ENCODE results near the gene BEST2. TPM values are rescaled to one million over a fixed set of nuclear protein-coding genes. Genes with fewer than 3 reads are reported as not detected.
A peak's percentile ranks its signal among the peaks of the same experiment; 100 is the strongest.

The BEST2 gene
- total RNA-seq, 1 experiment from 2014 or later, result 1.5 TPM

GRCh38 chr19:12801466-12802266 is 50.1 kb downstream of the BEST2 start, which contains the start of the genes PRDX2 and THSD8:
TSS of gene PRDX2 (minus strand) at chr19:12801800. CDS start at chr19:12801261, 539 bp downstream.
TSS of gene THSD8 (plus strand) at chr19:12802069. CDS start at chr19:12802072, 3 bp downstream.
- H3K36me3 ChIP-seq (replicated peaks; ENCODE audit: control insufficient read depth, insufficient read depth, low read length), result peaks cover 14% of the 10 kb centered on the region
- DNase-seq, result peak; percentile 97
- H3K4me3 ChIP-seq (ENCODE audit: insufficient read depth, low read depth, low read length), result peak within 1 kb of the TSS; percentile 97
- H3K27me3 ChIP-seq (ENCODE audit: control insufficient read depth, insufficient read depth, low read length), result peaks cover 9% of the 10 kb centered on the region

DNA sequence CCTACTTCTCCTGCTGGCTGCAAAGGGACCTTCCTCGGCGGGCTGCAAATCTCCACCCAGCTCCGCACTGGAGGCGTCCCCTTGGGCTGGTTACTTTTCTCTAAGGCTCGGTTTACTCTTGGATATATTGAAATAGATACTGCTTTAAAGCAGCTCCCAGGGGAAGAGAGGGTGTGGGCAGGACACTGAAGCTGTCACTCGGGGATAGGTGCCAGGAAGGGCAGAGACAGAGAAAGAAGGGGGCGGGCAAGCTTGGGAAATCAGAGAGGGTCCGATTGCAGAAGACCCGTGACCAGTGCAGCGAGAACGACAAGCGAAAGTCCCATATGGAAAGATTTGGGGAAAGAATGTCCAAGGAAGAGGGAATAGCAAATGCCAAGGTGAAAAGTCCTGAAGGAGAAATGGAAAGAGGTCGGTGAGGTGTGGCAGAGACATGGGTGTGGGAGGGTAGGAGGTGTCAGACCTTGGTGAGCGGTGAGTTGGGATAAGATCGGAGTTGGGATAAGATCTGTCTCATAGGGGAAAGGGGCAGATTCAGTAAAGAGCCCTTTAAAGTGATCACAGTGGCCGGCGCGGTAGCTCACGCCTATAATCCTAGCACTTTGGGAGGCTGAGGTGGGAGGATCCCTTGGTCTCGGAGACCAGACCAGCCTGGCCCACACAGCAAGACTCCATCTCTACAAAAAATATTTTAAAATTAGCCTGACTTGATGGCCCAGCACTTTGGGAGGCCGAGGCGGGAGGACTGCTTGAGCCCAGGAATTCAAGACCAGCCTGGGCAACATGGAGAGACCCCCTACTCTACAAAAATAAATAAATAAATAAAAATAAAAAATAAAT is 50.9 kb downstream of the BEST2 start:
- H3K4me3 ChIP-seq (ENCODE audit: insufficient read depth, low read depth, low read length), result peak overlapping the region; percentile 97
- H3K27me3 ChIP-seq (ENCODE audit: control insufficient read depth, insufficient read depth, low read length), result peaks cover 9% of the 10 kb centered on the region
- no peak for DNase-seq
- peaks cover 12% of the 10 kb centered on the region for H3K36me3 ChIP-seq (replicated peaks; ENCODE audit: control insufficient read depth, insufficient read depth, low read length)

DNA sequence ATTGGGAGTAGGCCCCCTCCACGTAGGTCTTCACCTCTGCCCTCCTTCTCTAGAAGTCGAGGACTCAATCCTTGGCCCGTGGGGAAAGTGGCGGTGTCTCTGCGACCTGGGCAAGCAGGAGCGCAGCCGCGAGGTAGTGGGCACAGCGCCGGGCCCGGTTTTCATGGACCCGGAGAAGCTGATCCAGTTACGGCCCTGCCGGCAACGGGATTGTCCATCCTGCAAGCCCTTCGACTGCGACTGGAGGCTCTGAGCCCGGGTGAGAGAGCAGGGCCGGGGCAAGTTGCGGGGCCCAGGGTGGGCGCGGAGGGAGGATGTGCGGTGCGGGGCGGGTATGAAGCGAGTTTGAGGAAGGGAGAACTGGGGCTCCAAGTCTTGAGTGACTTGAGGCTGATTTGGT is 52.5 kb downstream of the BEST2 start:
- H3K4me3 ChIP-seq (ENCODE audit: insufficient read depth, low read depth, low read length), result no peak overlapping the region
- H3K36me3 ChIP-seq (replicated peaks; ENCODE audit: control insufficient read depth, insufficient read depth, low read length), result peaks cover 11% of the 10 kb centered on the region
- H3K27me3 ChIP-seq (ENCODE audit: control insufficient read depth, insufficient read depth, low read length), result peaks cover 9% of the 10 kb centered on the region
- peak; percentile 48 for DNase-seq

GRCh38 chr19:12806242-12807081 is 54.9 kb downstream of the BEST2 start, which contains the start of gene RNASEH2A:
TSS of gene RNASEH2A (plus strand) at chr19:12806584. CDS start at chr19:12806674, 90 bp downstream.
- peaks cover 9% of the 10 kb centered on the region for H3K27me3 ChIP-seq (ENCODE audit: control insufficient read depth, insufficient read depth, low read length)
- H3K4me3 ChIP-seq (ENCODE audit: insufficient read depth, low read depth, low read length), result peak within 1 kb of the TSS; percentile 85
- H3K36me3 ChIP-seq (replicated peaks; ENCODE audit: control insufficient read depth, insufficient read depth, low read length), result peaks cover 3% of the 10 kb centered on the region
- DNase-seq, result peak; percentile 97

Other genes starting within 250 kb of the BEST2 start
- 2.7 and 3.5 TPM in 2 replicates for gene ZNF564, start 200.3 kb upstream of the BEST2 start, total RNA-seq (2014; rRNA removed; shearing (Covaris generic))
- 3.1 and 5.2 TPM in 2 replicates for gene ZNF490, start 141.0 kb upstream of the BEST2 start, total RNA-seq (2014; rRNA removed; shearing (Covaris generic))
- gene ZNF791, start 140.9 kb upstream of the BEST2 start, total RNA-seq (2014; rRNA removed; shearing (Covaris generic)), result 7.4 and 10.2 TPM in 2 replicates
- gene MAN2B1, start 85.0 kb upstream of the BEST2 start, total RNA-seq (2014; rRNA removed; shearing (Covaris generic)), result 58.4 and 71.2 TPM in 2 replicates
- 11.6 and 12.5 TPM in 2 replicates for gene WDR83, start 85.0 kb upstream of the BEST2 start, total RNA-seq (2014; rRNA removed; shearing (Covaris generic))
- gene DHPS, start 69.9 kb upstream of the BEST2 start, total RNA-seq (2014; rRNA removed; shearing (Covaris generic)), result 83.1 and 86.4 TPM in 2 replicates
- not detected in 2 replicates for gene GNG14, start 63.8 kb upstream of the BEST2 start, total RNA-seq (2014; rRNA removed; shearing (Covaris generic))
- gene FBXW9, start 55.2 kb upstream of the BEST2 start, total RNA-seq (2014; rRNA removed; shearing (Covaris generic)), result 15.3 and 21.2 TPM in 2 replicates
- 34.1 and 48.9 TPM in 2 replicates for gene TNPO2, start 27.9 kb upstream of the BEST2 start, total RNA-seq (2014; rRNA removed; shearing (Covaris generic))
- gene TRIR, start 17.1 kb upstream of the BEST2 start, total RNA-seq (2014; rRNA removed; shearing (Covaris generic)), result 186 and 218 TPM in 2 replicates
- gene GET3, start 14.3 kb upstream of the BEST2 start, total RNA-seq (2014; rRNA removed; shearing (Covaris generic)), result 113 and 166 TPM in 2 replicates
- 15.4 and 30.4 TPM in 2 replicates for gene HOOK2, start 23.8 kb downstream of the BEST2 start, total RNA-seq (2014; rRNA removed; shearing (Covaris generic))
- 10.0 and 22.6 TPM in 2 replicates for gene JUNB, start 39.7 kb downstream of the BEST2 start, total RNA-seq (2014; rRNA removed; shearing (Covaris generic))
- gene PRDX2, start 50.0 kb downstream of the BEST2 start, total RNA-seq (2014; rRNA removed; shearing (Covaris generic)), result 508 and 571 TPM in 2 replicates
- not detected in 2 replicates for gene THSD8, start 50.3 kb downstream of the BEST2 start, total RNA-seq (2014; rRNA removed; shearing (Covaris generic))
- gene RNASEH2A, start 54.8 kb downstream of the BEST2 start, total RNA-seq (2014; rRNA removed; shearing (Covaris generic)), result 85.4 and 104 TPM in 2 replicates
- 1.3 TPM in 2 replicates for gene RTBDN, start 82.8 kb downstream of the BEST2 start, total RNA-seq (2014; rRNA removed; shearing (Covaris generic))
- gene MAST1, start 86.7 kb downstream of the BEST2 start, total RNA-seq (2014; rRNA removed; shearing (Covaris generic)), result 5.5 and 7.0 TPM in 2 replicates
- 15.3 and 16.8 TPM in 2 replicates for gene DNASE2, start 129.7 kb downstream of the BEST2 start, total RNA-seq (2014; rRNA removed; shearing (Covaris generic))
- 0.37 and 0.76 TPM in 2 replicates for gene KLF1, start 135.4 kb downstream of the BEST2 start, total RNA-seq (2014; rRNA removed; shearing (Covaris generic))
- gene GCDH, start 139.4 kb downstream of the BEST2 start, total RNA-seq (2014; rRNA removed; shearing (Covaris generic)), result 42.3 and 59.4 TPM in 2 replicates
- gene SYCE2, start 167.5 kb downstream of the BEST2 start, total RNA-seq (2014; rRNA removed; shearing (Covaris generic)), result 0.24 and 2.0 TPM in 2 replicates
- 93.0 and 117 TPM in 2 replicates for gene FARSA, start 181.9 kb downstream of the BEST2 start, total RNA-seq (2014; rRNA removed; shearing (Covaris generic))
- 911 and 1,131 TPM in 2 replicates for gene CALR, start 186.8 kb downstream of the BEST2 start, total RNA-seq (2014; rRNA removed; shearing (Covaris generic))
- 146 and 155 TPM in 2 replicates for gene RAD23A, start 194.1 kb downstream of the BEST2 start, total RNA-seq (2014; rRNA removed; shearing (Covaris generic))
- gene GADD45GIP1, start 205.4 kb downstream of the BEST2 start, total RNA-seq (2014; rRNA removed; shearing (Covaris generic)), result 40.4 and 51.7 TPM in 2 replicates
- gene DAND5, start 217.8 kb downstream of the BEST2 start, total RNA-seq (2014; rRNA removed; shearing (Covaris generic)), result 0.15 TPM in 1 of 2 replicates, not detected in the other
- 0.03 and 0.07 TPM in 2 replicates for gene NFIX, start 243.7 kb downstream of the BEST2 start, total RNA-seq (2014; rRNA removed; shearing (Covaris generic))

Measured in H7 (cell line).